ENCODE measurements around the gene EVC2. TPM values are rescaled to one million over a fixed set of nuclear protein-coding genes. Genes with fewer than 3 reads are reported as not detected.

The EVC2 gene
- total and polyA plus RNA-seq, 3 experiments from 2014 or later = 0.84 to 1.3 (median 0.92) TPM

DNA sequence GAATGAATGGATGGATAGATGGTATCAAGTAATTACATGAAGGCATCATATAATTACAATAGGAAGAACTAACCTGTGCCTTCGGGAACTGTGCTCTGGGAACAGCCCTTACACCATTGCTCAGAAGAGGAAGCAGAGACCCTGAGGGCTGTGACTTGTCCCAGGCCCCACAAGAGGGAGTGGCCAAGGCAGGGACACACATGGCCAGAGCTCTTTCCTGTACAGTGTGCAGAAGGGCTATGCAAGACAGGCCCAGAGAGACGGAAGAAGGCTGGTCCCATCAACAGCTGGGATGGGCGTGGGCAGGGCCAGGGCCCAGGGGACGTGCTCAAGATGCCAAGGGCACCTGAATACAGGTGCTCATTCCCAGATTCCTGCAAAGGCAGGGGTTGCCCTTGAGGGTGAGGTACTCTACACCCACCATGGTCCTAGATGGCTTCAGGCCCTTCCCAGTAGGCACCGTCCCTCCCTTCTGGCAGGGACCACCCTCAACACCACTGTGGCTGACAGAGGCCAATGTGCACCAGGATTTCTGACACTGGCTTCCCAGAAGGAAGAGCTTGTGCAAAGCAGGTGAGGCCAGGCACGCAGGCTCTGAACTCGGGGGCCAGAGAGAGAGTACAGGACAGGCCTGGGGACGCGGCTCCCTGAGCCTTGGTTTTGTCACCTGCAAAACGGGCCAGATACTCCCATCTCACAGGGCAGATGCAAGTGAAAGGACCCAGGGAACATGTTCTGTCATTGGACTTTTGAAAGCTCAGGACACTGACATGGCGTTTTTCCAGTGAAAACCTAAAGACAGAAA, 1.7 kb downstream of the EVC2 start:
- Histone ChIP-seq H3K27me3 (ENCODE audit: insufficient read depth, low read length, poor library complexity, severe bottlenecking) (peaks cover 3% of the 10 kb centered on the region), H3K27ac (ENCODE audit: low read depth, low read length) (no peak overlapping the region), H3K36me3 (ENCODE audit: insufficient read depth, low read length) (no peaks in the 10 kb centered on the region), H3K4me1 (ENCODE audit: insufficient read depth, low read length) (no peaks in the 10 kb centered on the region), H3K9me3 (ENCODE audit: low read length) (no peaks in the 10 kb centered on the region), H3K4me3 (ENCODE audit: low read length) (no peak overlapping the region)
- Mint-ChIP-seq H3K27me3 (peaks cover 27 to 35% of the 10 kb centered on the region in 2 donors), H3K27ac (no peak overlapping the region), H3K36me3 (peaks cover 0 to 4% (median 0%) of the 10 kb centered on the region in 3 donors), H3K4me3 (peak overlapping the region in 3 of 7 donors; percentile 41 to 83 (median 57)), H3K4me1 (peaks cover 8 to 14% (median 10%) of the 10 kb centered on the region in 3 donors), H3K9me3 (peaks cover 0 to 11% (median 4%) of the 10 kb centered on the region in 5 donors)
- ChIA-PET CTCF (no interaction called here), POLR2A (no interaction called here)
- no peak for DNase-seq

DNA sequence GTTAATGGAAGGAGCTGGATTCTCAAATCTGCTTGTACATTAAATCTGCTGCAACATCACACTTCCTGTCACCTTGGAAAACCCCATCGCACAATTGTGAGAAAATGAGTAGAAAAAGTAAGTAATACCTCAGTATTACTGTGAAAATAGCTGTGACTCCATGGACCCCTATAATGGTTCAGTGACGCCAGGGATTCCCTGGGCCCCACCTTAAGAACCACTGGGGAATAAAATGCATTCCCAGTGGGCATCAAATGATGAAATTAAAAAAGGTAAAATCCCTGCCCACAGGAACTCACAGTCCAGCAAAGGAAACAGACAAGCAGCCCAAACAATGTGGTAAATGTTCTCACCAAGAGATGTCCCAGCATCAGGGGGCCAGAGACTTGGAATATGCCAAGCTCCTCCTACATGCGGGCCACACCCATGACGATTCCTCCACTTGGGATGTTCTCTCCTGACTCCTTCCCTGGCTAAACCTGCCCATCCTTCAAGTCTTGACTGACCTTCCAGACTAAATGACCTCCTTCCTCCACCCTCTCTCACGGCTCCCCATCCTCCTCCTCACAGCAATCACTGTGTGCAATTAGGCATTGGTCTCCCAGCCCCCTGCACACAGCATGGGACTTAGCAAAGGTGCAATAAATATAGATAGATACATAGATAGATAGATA, 2.6 kb downstream of the EVC2 start:
- H3K9me3 ChIP-seq (ENCODE audit: low read length) = no peaks in the 10 kb centered on the region
- H3K27me3 ChIP-seq (ENCODE audit: insufficient read depth, low read length, poor library complexity, severe bottlenecking) = peaks cover 3% of the 10 kb centered on the region
- H3K4me1 ChIP-seq (ENCODE audit: insufficient read depth, low read length) = no peaks in the 10 kb centered on the region
- no peak overlapping the region for H3K4me3 Mint-ChIP-seq
- ChIA-PET POLR2A (no interaction called here), CTCF (no interaction called here)
- no peak overlapping the region for H3K27ac ChIP-seq (ENCODE audit: low read depth, low read length)
- peak overlapping the region in 1 of 8 donors; percentile 79 for H3K27ac Mint-ChIP-seq
- peaks cover 26 to 33% of the 10 kb centered on the region in 2 donors for H3K27me3 Mint-ChIP-seq
- peaks cover 0 to 4% (median 2%) of the 10 kb centered on the region in 3 donors for H3K36me3 Mint-ChIP-seq
- H3K4me1 Mint-ChIP-seq = peaks cover 8 to 13% (median 8%) of the 10 kb centered on the region in 3 donors
- H3K36me3 ChIP-seq (ENCODE audit: insufficient read depth, low read length) = no peaks in the 10 kb centered on the region
- no peak for DNase-seq
- no peak overlapping the region for H3K4me3 ChIP-seq (ENCODE audit: low read length)
- peaks cover 0 to 11% (median 6%) of the 10 kb centered on the region in 5 donors for H3K9me3 Mint-ChIP-seq

DNA sequence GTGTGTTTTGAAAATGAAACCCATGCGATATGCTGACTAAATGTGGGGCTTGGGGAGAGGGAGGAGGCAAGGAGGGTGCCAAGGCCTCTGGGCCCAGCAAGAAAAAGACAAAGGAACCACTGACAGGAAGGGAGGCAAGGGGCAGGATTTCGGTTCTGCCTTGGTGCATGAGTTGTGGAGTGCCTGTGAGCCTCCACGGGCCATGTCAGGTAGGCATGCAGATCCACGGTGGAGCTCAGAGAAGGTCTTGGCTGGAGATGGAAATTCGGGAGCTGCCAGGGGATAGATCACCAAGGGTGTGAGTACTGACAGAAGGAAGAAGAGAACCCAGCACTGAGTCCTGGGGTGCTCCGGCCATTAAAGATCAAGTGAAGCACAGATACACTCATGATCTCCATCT, 4.1 kb downstream of the EVC2 start:
- Histone ChIP-seq H3K27ac (ENCODE audit: low read depth, low read length) (no peak overlapping the region), H3K4me3 (ENCODE audit: low read length) (no peak overlapping the region), H3K36me3 (ENCODE audit: insufficient read depth, low read length) (no peaks in the 10 kb centered on the region), H3K4me1 (ENCODE audit: insufficient read depth, low read length) (no peaks in the 10 kb centered on the region), H3K9me3 (ENCODE audit: low read length) (no peaks in the 10 kb centered on the region), H3K27me3 (ENCODE audit: insufficient read depth, low read length, poor library complexity, severe bottlenecking) (no peaks in the 10 kb centered on the region)
- POLR2A ChIA-PET = no interaction called here
- H3K27ac Mint-ChIP-seq = no peak overlapping the region
- CTCF ChIA-PET = no interaction called here
- no peak overlapping the region for H3K4me3 Mint-ChIP-seq
- peaks cover 0 to 4% (median 2%) of the 10 kb centered on the region in 3 donors for H3K36me3 Mint-ChIP-seq
- H3K9me3 Mint-ChIP-seq = peaks cover 0 to 10% (median 6%) of the 10 kb centered on the region in 5 donors
- peaks cover 4 to 9% (median 4%) of the 10 kb centered on the region in 3 donors for H3K4me1 Mint-ChIP-seq
- peaks cover 16 to 20% of the 10 kb centered on the region in 2 donors for H3K27me3 Mint-ChIP-seq
- no peak for DNase-seq

DNA sequence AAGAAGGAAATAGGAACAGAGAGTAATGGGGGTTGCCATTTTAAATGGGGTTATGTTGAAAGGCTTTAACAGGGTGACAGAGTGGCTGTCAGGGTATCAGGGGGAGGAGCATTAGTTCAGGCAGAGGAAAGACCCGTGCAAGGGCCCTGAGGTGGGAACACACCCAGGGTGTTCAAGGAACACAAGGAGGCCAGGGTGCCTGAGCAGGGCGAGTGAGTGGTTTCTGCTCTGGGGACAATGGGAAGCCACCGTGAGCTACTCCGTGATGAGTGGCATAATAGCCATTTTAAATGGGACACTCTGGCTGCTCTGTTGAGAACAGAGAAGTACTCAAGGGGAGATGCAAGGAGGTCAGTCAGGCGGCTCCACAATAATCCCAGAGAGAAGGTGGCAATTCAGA, 4.5 kb downstream of the EVC2 start:
- Histone ChIP-seq H3K4me3 (ENCODE audit: low read length) (no peak overlapping the region), H3K4me1 (ENCODE audit: insufficient read depth, low read length) (no peaks in the 10 kb centered on the region), H3K27me3 (ENCODE audit: insufficient read depth, low read length, poor library complexity, severe bottlenecking) (no peaks in the 10 kb centered on the region), H3K9me3 (ENCODE audit: low read length) (no peaks in the 10 kb centered on the region), H3K36me3 (ENCODE audit: insufficient read depth, low read length) (no peaks in the 10 kb centered on the region), H3K27ac (ENCODE audit: low read depth, low read length) (no peak overlapping the region)
- Mint-ChIP-seq H3K9me3 (peaks cover 0 to 10% (median 6%) of the 10 kb centered on the region in 5 donors), H3K4me1 (peaks cover 4 to 9% (median 4%) of the 10 kb centered on the region in 3 donors), H3K27me3 (peaks cover 15 to 20% of the 10 kb centered on the region in 2 donors), H3K27ac (peak overlapping the region in 1 of 8 donors; percentile 23), H3K36me3 (peaks cover 0 to 4% (median 2%) of the 10 kb centered on the region in 3 donors), H3K4me3 (no peak overlapping the region)
- POLR2A ChIA-PET = no interaction called here
- DNase-seq = no peak
- CTCF ChIA-PET = no interaction called here

DNA sequence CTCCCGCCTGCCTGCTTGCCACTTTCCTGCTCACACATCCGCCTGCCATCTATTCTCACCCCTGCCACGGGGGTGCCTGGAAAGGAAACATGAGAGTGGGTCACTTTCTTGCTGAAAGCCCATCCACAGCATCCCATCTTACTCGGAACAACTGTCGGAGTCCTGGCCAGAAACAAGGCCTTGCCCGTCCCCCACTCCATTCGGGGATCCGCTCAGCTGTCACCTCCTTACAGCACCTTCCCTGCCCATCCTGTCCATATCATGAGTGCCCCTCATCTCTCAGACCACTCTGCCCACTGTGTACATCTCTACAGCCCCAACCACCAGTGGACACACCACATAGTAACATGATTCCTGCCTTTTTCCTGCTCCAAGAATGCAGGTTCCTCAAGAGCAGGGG, 6.4 kb downstream of the EVC2 start:
- H3K4me1 Mint-ChIP-seq = peaks cover 0 to 2% (median 0%) of the 10 kb centered on the region in 3 donors
- ChIA-PET CTCF (no interaction called here), POLR2A (no interaction called here)
- Histone ChIP-seq H3K27me3 (ENCODE audit: insufficient read depth, low read length, poor library complexity, severe bottlenecking) (no peaks in the 10 kb centered on the region), H3K36me3 (ENCODE audit: insufficient read depth, low read length) (no peaks in the 10 kb centered on the region), H3K9me3 (ENCODE audit: low read length) (no peaks in the 10 kb centered on the region), H3K27ac (ENCODE audit: low read depth, low read length) (no peak overlapping the region), H3K4me3 (ENCODE audit: low read length) (no peak overlapping the region), H3K4me1 (ENCODE audit: insufficient read depth, low read length) (no peaks in the 10 kb centered on the region)
- no peak overlapping the region for H3K4me3 Mint-ChIP-seq
- H3K36me3 Mint-ChIP-seq = peaks cover 0 to 4% (median 2%) of the 10 kb centered on the region in 3 donors
- H3K9me3 Mint-ChIP-seq = peaks cover 0 to 10% (median 6%) of the 10 kb centered on the region in 5 donors
- H3K27ac Mint-ChIP-seq = no peak overlapping the region
- no peak for DNase-seq
- H3K27me3 Mint-ChIP-seq = peaks cover 10 to 11% of the 10 kb centered on the region in 2 donors

DNA sequence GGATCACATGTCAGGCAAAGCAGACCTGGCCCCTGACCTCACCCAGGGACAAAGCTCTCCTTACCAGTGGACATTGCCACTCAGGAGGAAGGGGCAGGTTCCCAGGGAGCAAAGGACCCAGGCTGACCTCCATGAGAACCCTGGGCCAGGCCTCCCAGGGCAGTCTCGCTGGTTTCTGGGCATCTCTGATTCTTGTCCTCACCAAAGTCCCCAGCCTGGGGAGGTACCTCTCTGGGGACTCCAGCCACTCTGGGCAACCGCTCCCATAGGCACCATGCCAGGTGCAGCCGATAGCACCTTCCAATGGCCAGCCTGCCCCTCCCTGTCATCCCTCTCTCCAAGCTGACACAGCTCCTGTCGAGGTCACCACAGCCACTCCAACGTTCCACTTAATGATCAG, 7.9 kb downstream of the EVC2 start:
- no peak overlapping the region for H3K27ac ChIP-seq (ENCODE audit: low read depth, low read length)
- no peaks in the 10 kb centered on the region for H3K36me3 ChIP-seq (ENCODE audit: insufficient read depth, low read length)
- POLR2A ChIA-PET = no interaction called here
- Mint-ChIP-seq H3K4me3 (no peak overlapping the region), H3K27me3 (peaks cover 3 to 7% of the 10 kb centered on the region in 2 donors), H3K36me3 (peaks cover 0 to 4% (median 2%) of the 10 kb centered on the region in 3 donors), H3K9me3 (peaks cover 0 to 10% (median 3%) of the 10 kb centered on the region in 5 donors), H3K27ac (no peak overlapping the region), H3K4me1 (no peaks in the 10 kb centered on the region)
- DNase-seq = no peak
- no peaks in the 10 kb centered on the region for H3K27me3 ChIP-seq (ENCODE audit: insufficient read depth, low read length, poor library complexity, severe bottlenecking)
- no peak overlapping the region for H3K4me3 ChIP-seq (ENCODE audit: low read length)
- CTCF ChIA-PET = no interaction called here
- no peaks in the 10 kb centered on the region for H3K9me3 ChIP-seq (ENCODE audit: low read length)
- H3K4me1 ChIP-seq (ENCODE audit: insufficient read depth, low read length) = no peaks in the 10 kb centered on the region

DNA sequence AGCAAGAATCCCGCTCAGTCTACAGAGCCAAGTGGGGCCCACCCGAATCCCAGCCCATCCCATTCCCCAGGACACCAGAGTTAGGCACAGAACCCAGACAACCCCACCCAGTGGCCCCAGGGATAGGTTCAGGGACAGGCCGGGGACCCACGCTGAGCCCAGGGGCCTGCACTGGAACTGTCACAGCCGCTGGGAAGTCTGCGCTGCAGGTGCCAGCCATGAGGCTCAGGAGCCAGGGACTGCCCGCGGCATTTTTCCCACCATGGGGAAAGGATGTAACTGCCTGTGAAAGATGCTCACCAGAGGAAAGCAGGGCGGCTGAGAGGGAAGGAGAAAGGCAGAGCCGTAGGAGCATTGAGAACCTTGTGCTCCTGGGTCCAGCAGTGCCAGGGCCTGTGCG, 12.0 kb downstream of the EVC2 start:
- H3K27ac ChIP-seq (ENCODE audit: low read depth, low read length) = no peak overlapping the region
- H3K4me1 Mint-ChIP-seq = no peaks in the 10 kb centered on the region
- ChIA-PET POLR2A (no interaction called here), CTCF (no interaction called here)
- no peaks in the 10 kb centered on the region for H3K36me3 ChIP-seq (ENCODE audit: insufficient read depth, low read length)
- H3K4me3 Mint-ChIP-seq = no peak overlapping the region
- H3K4me1 ChIP-seq (ENCODE audit: insufficient read depth, low read length) = no peaks in the 10 kb centered on the region
- no peaks in the 10 kb centered on the region for H3K9me3 ChIP-seq (ENCODE audit: low read length)
- no peak for DNase-seq
- no peak overlapping the region for H3K27ac Mint-ChIP-seq
- H3K27me3 ChIP-seq (ENCODE audit: insufficient read depth, low read length, poor library complexity, severe bottlenecking) = no peaks in the 10 kb centered on the region
- H3K9me3 Mint-ChIP-seq = peaks cover 0 to 5% (median 0%) of the 10 kb centered on the region in 5 donors
- H3K36me3 Mint-ChIP-seq = peaks cover 0 to 2% (median 0%) of the 10 kb centered on the region in 3 donors
- H3K4me3 ChIP-seq (ENCODE audit: low read length) = no peak overlapping the region
- H3K27me3 Mint-ChIP-seq = peaks cover 0 to 3% of the 10 kb centered on the region in 2 donors

DNA sequence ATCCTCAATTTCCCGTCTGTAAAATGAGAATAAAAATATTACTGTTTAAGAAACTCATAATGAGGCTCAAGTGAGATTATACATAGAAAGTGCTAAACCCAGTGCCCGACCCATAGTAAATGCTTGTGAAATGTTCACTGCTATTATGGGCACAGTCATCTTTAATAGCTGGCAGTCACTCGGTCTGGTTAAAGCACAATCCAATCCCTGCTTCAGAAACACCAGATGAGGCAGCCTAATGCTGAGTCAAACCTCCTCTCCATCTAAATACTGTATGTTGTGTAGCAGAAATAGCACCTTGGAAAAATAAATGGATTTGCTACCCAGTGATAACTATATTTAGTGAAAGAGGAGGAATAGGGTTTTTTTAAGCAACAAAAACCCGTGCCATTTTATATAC, 14.5 kb downstream of the EVC2 start:
- no peaks in the 10 kb centered on the region for H3K27me3 ChIP-seq (ENCODE audit: insufficient read depth, low read length, poor library complexity, severe bottlenecking)
- no peak overlapping the region for H3K27ac ChIP-seq (ENCODE audit: low read depth, low read length)
- ChIA-PET CTCF (no interaction called here), POLR2A (no interaction called here)
- no peaks in the 10 kb centered on the region for H3K4me1 ChIP-seq (ENCODE audit: insufficient read depth, low read length)
- no peak overlapping the region for H3K4me3 ChIP-seq (ENCODE audit: low read length)
- Mint-ChIP-seq H3K27ac (no peak overlapping the region), H3K4me1 (no peaks in the 10 kb centered on the region), H3K9me3 (no peaks in the 10 kb centered on the region), H3K27me3 (peaks cover 0 to 3% of the 10 kb centered on the region in 2 donors), H3K36me3 (no peaks in the 10 kb centered on the region), H3K4me3 (no peak overlapping the region)
- H3K36me3 ChIP-seq (ENCODE audit: insufficient read depth, low read length) = no peaks in the 10 kb centered on the region
- H3K9me3 ChIP-seq (ENCODE audit: low read length) = no peaks in the 10 kb centered on the region
- no peak for DNase-seq
